Fibroblast of pulmonary artery (primary cell): ENCODE results near the gene ALPL.

ENCODE experiments used
- DNase-seq: peaks from one replicate; pipeline ENCODE4 v3.0.0-alpha.2; 2010; ENCODE audit warnings: low read depth
- H3K4me3 ChIP-seq: replicated peaks from 2 replicates; pipeline ENCODE4 v1.5.1; 2011; ENCODE audit warnings: low read depth, mild to moderate bottlenecking, control low read depth, low read length, moderate library complexity
- TF ChIP-seq, protein P1 (sequence below): IDR thresholded peaks from 2 replicates; pipeline ENCODE4 v1.5.1; 2011; ENCODE audit warnings: mild to moderate bottlenecking, control low read depth, low read length, inconsistent platforms; ENCODE audit errors: missing control alignments

The ALPL gene

DNA sequence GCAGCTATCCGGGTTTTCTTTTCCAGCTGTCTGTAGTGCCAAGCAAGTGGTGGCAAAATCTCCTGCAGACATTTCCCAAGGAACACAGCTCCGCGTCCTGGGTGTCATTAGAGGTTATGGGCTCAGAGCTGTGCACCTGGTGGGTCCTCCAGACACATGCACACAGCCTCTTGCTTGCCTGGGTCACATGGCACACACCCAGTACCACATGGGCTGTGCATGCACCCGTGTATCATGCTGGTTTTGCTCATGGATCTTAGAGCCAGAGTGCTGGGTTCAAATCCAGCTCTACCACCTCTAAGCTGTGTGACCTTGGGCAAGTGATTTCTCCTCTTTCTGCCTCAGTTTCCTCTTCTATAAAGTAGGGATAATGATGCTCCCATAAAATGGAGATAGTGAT is 61.7 kb downstream of the ALPL start:
- H3K4me3 ChIP-seq, result no peak overlapping the region
- no peak for DNase-seq
- TF ChIP-seq, protein P1, sequence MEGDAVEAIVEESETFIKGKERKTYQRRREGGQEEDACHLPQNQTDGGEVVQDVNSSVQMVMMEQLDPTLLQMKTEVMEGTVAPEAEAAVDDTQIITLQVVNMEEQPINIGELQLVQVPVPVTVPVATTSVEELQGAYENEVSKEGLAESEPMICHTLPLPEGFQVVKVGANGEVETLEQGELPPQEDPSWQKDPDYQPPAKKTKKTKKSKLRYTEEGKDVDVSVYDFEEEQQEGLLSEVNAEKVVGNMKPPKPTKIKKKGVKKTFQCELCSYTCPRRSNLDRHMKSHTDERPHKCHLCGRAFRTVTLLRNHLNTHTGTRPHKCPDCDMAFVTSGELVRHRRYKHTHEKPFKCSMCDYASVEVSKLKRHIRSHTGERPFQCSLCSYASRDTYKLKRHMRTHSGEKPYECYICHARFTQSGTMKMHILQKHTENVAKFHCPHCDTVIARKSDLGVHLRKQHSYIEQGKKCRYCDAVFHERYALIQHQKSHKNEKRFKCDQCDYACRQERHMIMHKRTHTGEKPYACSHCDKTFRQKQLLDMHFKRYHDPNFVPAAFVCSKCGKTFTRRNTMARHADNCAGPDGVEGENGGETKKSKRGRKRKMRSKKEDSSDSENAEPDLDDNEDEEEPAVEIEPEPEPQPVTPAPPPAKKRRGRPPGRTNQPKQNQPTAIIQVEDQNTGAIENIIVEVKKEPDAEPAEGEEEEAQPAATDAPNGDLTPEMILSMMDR, result no peak

DNA sequence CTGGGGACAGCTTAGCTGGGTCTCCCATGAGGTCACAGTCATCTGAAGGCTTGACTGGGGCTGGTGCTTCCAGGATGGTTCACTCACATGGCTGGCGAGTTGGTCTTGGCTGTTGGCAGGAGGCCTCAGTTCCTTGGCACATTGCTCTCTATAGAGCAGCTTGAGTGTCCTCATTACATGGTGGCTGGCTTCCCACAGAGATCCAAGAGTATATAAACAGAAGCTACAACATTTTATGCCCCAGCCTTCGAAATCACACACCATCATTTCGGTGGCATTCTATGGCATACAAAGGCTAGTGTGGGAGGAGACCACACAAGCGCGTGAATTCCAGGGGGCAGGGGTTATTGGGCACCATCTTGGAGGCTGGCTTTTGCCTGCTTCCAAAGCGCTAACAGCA is 63.0 kb downstream of the ALPL start:
- TF ChIP-seq, protein P1, result no peak
- no peak overlapping the region for H3K4me3 ChIP-seq
- no peak for DNase-seq

DNA sequence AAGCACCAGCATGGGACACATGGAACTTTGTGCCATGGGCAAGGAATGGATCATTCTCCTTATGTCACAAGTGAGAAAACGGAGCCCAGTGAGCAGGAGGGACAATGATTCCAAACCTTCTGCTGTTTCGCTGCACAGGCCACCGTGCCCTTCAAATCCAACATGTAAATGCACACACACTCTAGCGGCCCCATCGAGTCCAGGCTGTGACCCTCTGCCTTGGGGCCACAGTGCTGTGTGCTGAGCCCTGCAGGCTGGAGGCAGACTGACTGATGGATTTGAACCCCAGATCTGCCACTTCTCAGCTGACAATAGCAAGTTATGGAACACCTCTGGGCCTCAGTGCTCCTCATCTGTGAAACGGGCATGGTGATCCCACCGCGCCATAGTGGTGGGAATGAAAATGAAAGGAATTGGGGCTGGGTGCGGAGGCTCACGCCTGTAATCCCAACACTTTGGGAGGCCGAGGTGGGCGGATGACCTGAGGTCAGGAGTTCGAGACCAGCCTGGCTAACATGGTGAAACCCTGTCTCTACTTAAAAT is 63.6 kb downstream of the ALPL start:
- TF ChIP-seq, protein P1, result no peak
- no peak overlapping the region for H3K4me3 ChIP-seq

DNA sequence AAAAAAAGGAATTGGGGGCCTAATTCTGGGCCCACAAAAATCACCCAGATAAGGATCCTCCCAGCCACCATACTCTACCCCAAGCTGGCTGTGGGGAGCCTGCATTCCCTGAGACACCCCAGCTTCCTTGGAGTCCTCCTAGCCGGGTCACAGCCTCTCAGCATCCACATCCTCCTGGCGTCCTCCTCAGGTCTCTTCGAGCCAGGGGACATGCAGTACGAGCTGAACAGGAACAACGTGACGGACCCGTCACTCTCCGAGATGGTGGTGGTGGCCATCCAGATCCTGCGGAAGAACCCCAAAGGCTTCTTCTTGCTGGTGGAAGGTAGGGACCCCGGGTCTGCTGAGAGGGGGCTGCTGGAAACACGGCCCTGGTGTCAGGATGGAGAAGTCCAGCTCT is 64.3 kb downstream of the ALPL start:
- H3K4me3 ChIP-seq, result no peak overlapping the region
- TF ChIP-seq, protein P1, result no peak
- no peak for DNase-seq

More for the DNA sequence above, 63.6 kb downstream of the ALPL start:
- no peak for DNase-seq

DNA sequence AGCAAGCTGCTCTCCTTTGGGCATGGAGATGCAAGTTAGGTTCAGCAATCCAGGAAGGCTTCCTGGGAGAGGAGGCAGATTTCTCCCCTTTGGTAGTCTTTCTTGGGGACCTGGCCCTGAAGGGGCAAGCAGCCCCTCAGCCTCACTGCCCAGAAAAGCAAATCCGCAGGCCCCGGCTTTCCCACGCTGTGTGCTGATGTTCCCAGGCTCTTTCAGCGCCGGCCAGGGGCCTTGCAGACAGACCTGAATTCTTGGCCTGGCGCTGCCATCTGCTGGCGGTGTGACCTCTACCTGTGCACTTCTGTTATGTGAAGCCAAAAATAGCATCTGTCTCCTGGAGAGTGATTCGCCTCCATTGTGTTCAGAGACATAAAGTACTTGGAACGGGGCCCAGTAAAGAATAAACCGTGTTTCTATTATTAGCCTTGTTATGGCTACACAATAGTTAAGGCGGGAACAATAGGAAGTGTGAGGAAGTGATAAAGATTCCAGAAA is 64.8 kb downstream of the ALPL start:
- TF ChIP-seq, protein P1, result peak; percentile 44
- DNase-seq, result peak; percentile 87
- no peak overlapping the region for H3K4me3 ChIP-seq

DNA sequence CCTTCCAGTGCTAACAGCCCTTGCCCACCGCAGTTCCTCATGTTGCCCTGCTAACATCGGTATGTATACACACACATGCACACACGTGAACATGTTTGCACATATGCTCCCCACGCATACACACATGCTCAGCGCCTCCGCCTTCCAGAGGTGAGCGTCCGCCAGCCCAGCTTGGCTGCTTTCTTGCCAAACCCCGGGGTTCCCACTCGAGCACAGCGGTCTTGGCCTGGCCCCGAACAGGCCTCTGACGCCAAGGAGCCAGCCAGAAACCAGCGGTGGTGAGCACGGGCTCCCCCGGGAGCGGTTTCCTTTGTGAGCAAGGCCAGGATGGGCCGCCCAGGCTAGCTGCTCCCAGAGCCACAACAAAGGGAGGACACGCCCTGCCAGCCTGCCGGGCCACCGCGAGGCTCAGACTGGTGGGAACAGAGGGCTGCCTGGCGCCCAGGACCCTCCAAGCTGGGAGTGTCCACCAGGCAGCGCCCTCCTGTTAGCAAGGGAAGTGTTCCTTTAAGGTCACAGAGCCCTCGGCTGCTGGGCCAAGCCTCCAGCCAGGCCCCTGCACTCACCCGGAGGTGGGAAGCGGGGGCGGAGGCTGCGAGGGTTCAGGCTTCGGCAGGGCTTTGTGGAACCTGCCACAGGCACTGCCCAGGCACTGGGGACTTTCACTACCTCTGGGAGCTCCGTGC is 65.4 kb downstream of the ALPL start:
- TF ChIP-seq, protein P1, result no peak
- no peak overlapping the region for H3K4me3 ChIP-seq
- DNase-seq, result peak; percentile 76
